Skeletal muscle satellite cell (primary cell): ENCODE results near the gene GLRA1.
"Not testable (repeated sequence)": the region's sequence is repeated elsewhere in the genome, so short reads cannot be mapped to it uniquely, and the experiment has no call there.

Experiments used
- H3K27me3 ChIP-seq: 2 replicates; pipeline ENCODE4 v1.7.0; 2013; ENCODE audit warnings: low read length; ENCODE audit not compliant: control insufficient read depth, insufficient read depth
- H3K36me3 ChIP-seq: 2 replicates; pipeline ENCODE4 v1.7.0; 2013; ENCODE audit warnings: mild to moderate bottlenecking, control low read depth, low read length; ENCODE audit not compliant: insufficient read depth
- H3K4me1 ChIP-seq: 2 replicates; pipeline ENCODE4 v1.7.0; 2013; ENCODE audit warnings: low read length; ENCODE audit not compliant: control insufficient read depth, insufficient read depth
- H3K4me2 ChIP-seq: 2 replicates; pipeline ENCODE4 v1.7.0; 2013; ENCODE audit warnings: mild to moderate bottlenecking, low read length
- H3K4me3 ChIP-seq: 2 replicates; pipeline ENCODE4 v1.7.0; 2013; ENCODE audit warnings: low read length
- H3K9ac ChIP-seq: 2 replicates; pipeline ENCODE4 v1.7.0; 2013; ENCODE audit warnings: mild to moderate bottlenecking, low read depth, low read length, moderate library complexity
- H3K9me3 ChIP-seq: replicated peaks from 2 replicates; pipeline ENCODE4 v1.7.0; 2013; ENCODE audit warnings: mild to moderate bottlenecking, control low read depth, low read length

The GLRA1 gene

DNA sequence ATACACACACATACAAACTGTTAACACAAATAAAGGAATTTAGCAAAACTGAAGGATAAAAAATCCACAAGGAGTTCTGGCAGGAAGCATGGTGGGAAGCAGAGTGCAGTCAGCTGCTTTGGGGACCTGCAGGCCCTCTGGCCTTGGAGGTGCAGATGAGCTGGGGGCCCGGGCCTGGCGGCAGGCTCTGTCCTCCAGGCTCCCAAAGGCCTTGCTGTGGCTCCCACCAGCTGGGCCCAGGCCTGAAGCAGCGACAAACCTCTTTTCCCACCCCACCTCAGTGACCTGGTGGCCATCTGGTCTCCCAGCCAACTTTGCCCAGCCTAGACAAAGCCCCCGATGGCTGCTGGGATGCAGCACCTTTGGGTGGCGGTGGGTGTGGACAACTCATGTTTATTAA lies 67.8 kb downstream of the GLRA1 start:
- Histone ChIP-seq H3K36me3 (no peaks in the 10 kb centered on the region), H3K4me1 (no peaks in the 10 kb centered on the region), H3K4me2 (no peak overlapping the region), H3K27me3 (no peaks in the 10 kb centered on the region), H3K9ac (no peak overlapping the region), H3K9me3 (no peaks in the 10 kb centered on the region), H3K4me3 (no peak overlapping the region)

GRCh38 chr5:151855701-151856100 lies 69.0 kb downstream of the GLRA1 start:
- Histone ChIP-seq H3K9me3 (no peaks in the 10 kb centered on the region), H3K27me3 (no peaks in the 10 kb centered on the region)

GRCh38 chr5:151847871-151848270 lies 76.8 kb downstream of the GLRA1 start:
- H3K36me3 ChIP-seq, result no peaks in the 10 kb centered on the region
- H3K4me3 ChIP-seq, result no peak overlapping the region
- no peaks in the 10 kb centered on the region for H3K9me3 ChIP-seq
- no peaks in the 10 kb centered on the region for H3K27me3 ChIP-seq
- no peak overlapping the region for H3K4me2 ChIP-seq
- H3K4me1 ChIP-seq, result no peaks in the 10 kb centered on the region
- H3K9ac ChIP-seq, result no peak overlapping the region

More at GRCh38 chr5:151855701-151856100, 69.0 kb downstream of the GLRA1 start:
- Histone ChIP-seq H3K9ac (no peak overlapping the region), H3K4me1 (no peaks in the 10 kb centered on the region), H3K4me3 (no peak overlapping the region), H3K36me3 (no peaks in the 10 kb centered on the region), H3K4me2 (no peak overlapping the region)

GRCh38 chr5:151846765-151847164 lies 77.9 kb downstream of the GLRA1 start:
- Histone ChIP-seq H3K36me3 (no peaks in the 10 kb centered on the region), H3K4me3 (no peak overlapping the region), H3K4me2 (no peak overlapping the region), H3K4me1 (no peaks in the 10 kb centered on the region), H3K9me3 (no peaks in the 10 kb centered on the region), H3K9ac (no peak overlapping the region), H3K27me3 (no peaks in the 10 kb centered on the region)

- H3K36me3 ChIP-seq, H3K4me2 ChIP-seq, H3K9ac ChIP-seq, H3K4me1 ChIP-seq, H3K27me3 ChIP-seq, H3K4me3 ChIP-seq: not testable (repeated sequence)
- H3K9me3 ChIP-seq, result peaks cover 11% of the 10 kb centered on the region
Measured at GRCh38 chr5:151832843-151833242, 91.8 kb downstream of the GLRA1 start.

DNA sequence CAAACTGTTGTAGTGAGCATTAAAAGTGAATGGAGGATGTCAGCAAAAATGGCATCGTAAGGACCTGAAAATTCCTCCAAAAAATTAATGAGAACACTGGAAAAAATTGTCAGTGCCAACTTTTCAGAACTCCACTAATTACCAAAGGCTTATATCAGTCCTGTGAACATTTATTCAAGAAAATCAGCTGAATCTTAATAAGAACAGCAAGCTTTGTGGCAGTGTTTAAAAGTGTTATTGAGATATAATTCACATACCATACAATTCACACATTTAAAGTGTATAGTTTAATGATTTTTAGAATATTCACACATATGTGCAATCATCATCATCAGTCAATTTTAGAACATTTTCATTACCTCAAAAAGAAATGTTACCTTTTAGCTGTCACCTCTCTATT lies 95.3 kb downstream of the GLRA1 start:
- no peaks in the 10 kb centered on the region for H3K27me3 ChIP-seq
- H3K9ac ChIP-seq, result no peak overlapping the region
- no peak overlapping the region for H3K4me2 ChIP-seq
- H3K36me3 ChIP-seq, result peaks cover 10% of the 10 kb centered on the region
- peaks cover 11% of the 10 kb centered on the region for H3K9me3 ChIP-seq
- H3K4me3 ChIP-seq, result no peak overlapping the region
- H3K4me1 ChIP-seq, result no peaks in the 10 kb centered on the region

DNA sequence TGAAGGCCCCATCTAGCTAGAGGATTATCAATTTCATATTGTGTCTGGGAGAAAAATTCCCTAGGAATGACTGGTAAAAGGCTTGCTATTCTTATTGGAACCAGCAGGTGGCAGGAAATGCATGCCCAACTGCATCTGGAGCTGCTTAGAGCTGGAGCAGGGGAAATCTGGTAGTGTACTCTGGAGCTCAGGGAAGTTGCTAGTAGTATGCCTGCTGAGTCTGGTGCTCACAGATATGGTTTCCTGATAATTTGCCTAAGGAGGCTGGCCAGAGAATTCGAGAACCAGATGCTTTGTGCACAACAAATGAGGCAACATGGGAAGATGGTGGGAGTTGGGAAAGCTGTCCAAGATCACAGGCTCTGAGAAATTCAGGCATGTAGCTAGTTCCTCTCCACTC lies 99.2 kb downstream of the GLRA1 start:
- H3K27me3 ChIP-seq, result no peaks in the 10 kb centered on the region
- no peak overlapping the region for H3K4me2 ChIP-seq
- H3K9me3 ChIP-seq, result no peaks in the 10 kb centered on the region
- H3K9ac ChIP-seq, result no peak overlapping the region
- no peaks in the 10 kb centered on the region for H3K4me1 ChIP-seq
- H3K4me3 ChIP-seq, result no peak overlapping the region
- H3K36me3 ChIP-seq, result peaks cover 10% of the 10 kb centered on the region

DNA sequence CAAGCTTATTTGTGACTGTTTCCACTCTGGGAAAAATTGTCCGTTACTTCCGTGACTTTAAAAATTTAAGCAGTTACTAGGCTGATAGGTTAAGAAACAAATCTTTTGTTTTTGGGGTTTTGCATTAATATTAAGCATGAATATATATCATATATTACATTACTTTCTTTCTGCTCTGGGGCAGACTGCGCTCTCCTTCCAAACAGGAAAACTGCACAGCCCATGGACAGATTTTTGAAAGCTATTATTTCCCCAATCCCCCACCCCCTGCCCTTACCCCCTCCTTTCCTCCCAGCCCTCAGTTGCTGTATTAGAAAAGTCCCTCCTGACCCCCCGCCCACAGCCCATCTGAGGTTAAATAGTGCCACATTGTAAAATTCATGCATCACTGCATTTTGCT lies 102.5 kb downstream of the GLRA1 start:
- H3K4me1 ChIP-seq, result no peaks in the 10 kb centered on the region
- peaks cover 8% of the 10 kb centered on the region for H3K36me3 ChIP-seq
- H3K9me3 ChIP-seq, result no peaks in the 10 kb centered on the region
- no peak overlapping the region for H3K4me2 ChIP-seq
- H3K27me3 ChIP-seq, result no peaks in the 10 kb centered on the region
- no peak overlapping the region for H3K4me3 ChIP-seq
- H3K9ac ChIP-seq, result no peak overlapping the region

DNA sequence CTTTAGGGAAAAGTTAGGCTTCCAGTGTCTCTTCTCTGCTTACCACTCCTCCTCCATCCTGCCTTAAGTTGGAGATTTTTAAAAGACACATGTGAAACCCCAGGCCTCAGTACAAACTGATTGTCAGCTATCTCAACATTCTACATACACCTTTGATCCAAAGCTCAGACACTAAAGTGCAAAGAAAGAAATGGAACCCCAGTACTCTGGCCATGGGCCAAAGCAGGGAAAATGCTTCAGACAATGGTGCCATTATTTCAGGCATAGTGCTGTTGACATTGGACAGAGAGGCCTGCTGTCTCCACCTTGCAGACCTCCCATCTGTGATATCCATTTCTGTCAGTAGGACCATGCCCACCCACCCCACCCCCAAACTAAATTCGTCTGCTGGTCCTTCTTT lies 103.7 kb downstream of the GLRA1 start:
- Histone ChIP-seq H3K4me1 (no peaks in the 10 kb centered on the region), H3K9me3 (no peaks in the 10 kb centered on the region), H3K9ac (no peak overlapping the region), H3K27me3 (no peaks in the 10 kb centered on the region), H3K4me2 (no peak overlapping the region), H3K4me3 (no peak overlapping the region), H3K36me3 (peaks cover 18% of the 10 kb centered on the region)

GRCh38 chr5:151820271-151820670 lies 104.4 kb downstream of the GLRA1 start:
- Histone ChIP-seq H3K36me3 (peaks cover 21% of the 10 kb centered on the region), H3K9ac (no peak overlapping the region), H3K9me3 (no peaks in the 10 kb centered on the region), H3K4me2 (no peak overlapping the region), H3K4me3 (no peak overlapping the region), H3K27me3 (no peaks in the 10 kb centered on the region), H3K4me1 (no peaks in the 10 kb centered on the region)

DNA sequence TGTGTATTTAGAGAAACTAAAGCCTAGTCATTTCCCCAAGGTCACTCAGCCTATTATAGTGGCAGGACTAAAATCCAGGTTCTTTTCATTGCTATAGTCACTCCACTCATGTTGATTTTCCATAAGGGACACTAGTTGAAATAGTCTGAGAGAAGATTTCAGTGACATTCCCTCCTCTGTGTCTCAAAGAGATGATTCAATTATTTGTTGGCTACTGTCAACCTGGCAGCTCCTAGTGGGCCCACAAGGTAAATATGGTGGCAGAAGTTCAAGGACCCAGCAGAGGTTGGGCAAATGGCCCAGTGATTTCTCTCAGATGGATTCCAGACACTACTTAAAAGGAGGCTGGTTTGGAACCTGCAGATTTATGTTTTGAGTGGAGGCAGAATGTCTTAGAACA lies 104.8 kb downstream of the GLRA1 start:
- peaks cover 25% of the 10 kb centered on the region for H3K36me3 ChIP-seq

DNA sequence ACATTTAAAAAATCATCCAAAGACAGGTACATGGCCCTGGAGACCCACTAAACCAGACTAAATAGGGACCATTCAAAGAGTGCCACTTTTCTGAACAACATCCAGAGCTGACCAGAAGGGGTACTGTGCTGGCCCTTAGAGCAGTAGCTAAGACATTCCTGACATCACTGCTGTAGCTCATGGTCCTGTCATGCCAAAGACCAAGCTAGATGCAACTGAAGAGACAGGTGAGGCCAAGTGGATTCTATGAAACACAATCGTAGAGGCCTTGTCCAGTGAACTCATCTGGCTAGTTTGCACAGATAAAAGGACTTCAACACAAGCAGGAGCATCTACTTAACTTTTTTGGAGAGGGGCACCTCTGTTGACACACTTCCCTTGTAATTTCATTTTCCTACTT lies 109.6 kb downstream of the GLRA1 start:
- Histone ChIP-seq H3K36me3 (peaks cover 64% of the 10 kb centered on the region), H3K27me3 (no peaks in the 10 kb centered on the region), H3K4me3 (no peak overlapping the region), H3K9me3 (no peaks in the 10 kb centered on the region), H3K4me2 (no peak overlapping the region), H3K4me1 (peaks cover 6% of the 10 kb centered on the region), H3K9ac (no peak overlapping the region)

More for the DNA sequence above, 104.8 kb downstream of the GLRA1 start:
- Histone ChIP-seq H3K4me2 (no peak overlapping the region), H3K27me3 (no peaks in the 10 kb centered on the region), H3K9ac (no peak overlapping the region), H3K9me3 (no peaks in the 10 kb centered on the region), H3K4me3 (no peak overlapping the region), H3K4me1 (no peaks in the 10 kb centered on the region)
